Motor neuron (in vitro differentiated cells): ENCODE data around the gene EPB41L2. TPM values are rescaled to one million over a fixed set of nuclear protein-coding genes. Genes with fewer than 3 reads are reported as not detected.
"Not testable (repeated sequence)": the region's sequence is repeated elsewhere in the genome, so short reads cannot be mapped to it uniquely, and the experiment has no call there.

Source experiments
- ATAC-seq, 8 experiments: fragments of 200-7000 bp; cut with Tn5 transposase; replicated peaks in 6 of 8; 2 replicates each; pipeline ENCODE4 v1.8.0; 2021; ENCODE audit warnings: mild to moderate bottlenecking in 8 of 8, moderate library complexity in 8 of 8
- H3K27ac ChIP-seq, 2 donors: fragments of 250-450 bp; sonication (Bioruptor Pico); 2 replicates each; pipeline ENCODE4 v1.9.0; 2021; ENCODE audit warnings: antibody characterized with exemption in 2 of 2, mild to moderate bottlenecking in 2 of 2, moderate library complexity in 1 of 2
- H3K4me1 ChIP-seq, 2 donors: fragments of 250-450 bp; sonication (Bioruptor Pico); replicated peaks in 1 of 2; 2 replicates each; pipeline ENCODE4 v1.6.1; 2021; ENCODE audit warnings: antibody characterized with exemption in 2 of 2, mild to moderate bottlenecking in 2 of 2, moderate library complexity in 1 of 2
- H3K4me3 ChIP-seq, 5 donors: fragments of 250-450 bp; sonication (Bioruptor Pico); 2 replicates each; pipeline ENCODE4 v1.9.0; 2021; ENCODE audit warnings: antibody characterized with exemption in 5 of 5, mild to moderate bottlenecking in 5 of 5, moderate library complexity in 4 of 5
- WGBS, 10 experiments: fragments of 450-650 bp; shearing (Covaris generic); methylation state at CpG; one replicate each; pipeline ENCODE4 v1.0.0; 2022; 5-methylcytosine and 5-hydroxymethylcytosine counted together
- in situ Hi-C, 9 experiments: fragments of 400-800 bp; cut with MboI; loops; one replicate each; pipeline ENCODE4 v1.15.0; 2021; ENCODE audit warnings: low sequenced_read_pairs in 9 of 9, low pct_unique_long_range_greater_than_20kb in 2 of 9; ENCODE audit not compliant: unreplicated experiment in 9 of 9
- total RNA-seq, 8 experiments: library from RNA; unstranded; fragments of 300-600 nt; gene quantifications; 2 replicates each; pipeline versions ENCODE4 v1.2.3 to v1.2.4, GENCODE V29; 2022

The EPB41L2 gene
- total RNA-seq, 8 experiments from 2014 or later, result 17.0 to 135 (median 34.5) TPM

DNA sequence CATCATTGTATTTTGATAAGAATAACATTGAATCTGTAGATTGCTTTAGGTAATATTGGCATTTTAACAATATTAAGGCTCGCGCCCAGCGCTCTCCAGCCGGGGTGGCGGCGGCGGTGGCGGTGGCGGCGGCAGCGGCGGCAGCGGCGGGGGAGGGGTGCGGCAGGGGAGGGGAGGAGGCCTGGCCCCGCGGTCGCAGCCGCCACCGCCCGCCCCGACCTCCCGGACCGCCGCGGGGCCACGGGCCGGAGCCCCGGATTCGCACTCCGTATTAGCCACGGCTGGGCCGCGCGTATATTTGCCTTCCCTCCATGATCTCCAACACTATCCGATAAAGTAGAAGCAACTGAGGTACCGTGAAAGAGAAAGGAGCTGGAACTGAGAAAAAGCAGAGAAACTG, 261.7 kb downstream of the EPB41L2 start:
- 99% methylated on average over 30 of the region's 37 CpGs; no CpG with 5 or more reads in 9 of the 10 experiments for WGBS, 10 experiments
- ATAC-seq, H3K4me1 ChIP-seq, H3K4me3 ChIP-seq, H3K27ac ChIP-seq, in situ Hi-C loops: not testable (repeated sequence)

DNA sequence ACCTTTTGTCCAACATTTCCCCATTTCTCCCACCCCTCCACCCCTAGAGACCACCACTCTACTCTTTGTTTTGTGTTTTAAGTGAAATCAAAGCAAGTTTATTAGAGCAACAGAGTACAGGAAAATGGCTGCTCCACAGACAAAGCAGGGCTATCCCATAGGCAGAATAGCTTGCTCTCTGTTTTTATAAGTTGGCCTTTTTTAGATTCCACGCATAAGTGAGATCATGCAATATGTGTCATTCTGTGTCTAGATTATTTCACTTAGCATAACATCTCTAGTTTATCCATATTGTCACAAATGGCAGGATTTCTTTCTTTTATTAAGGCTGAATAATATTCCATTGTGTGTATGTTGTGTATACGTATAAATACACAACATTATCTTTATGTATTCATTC, 266.0 kb downstream of the EPB41L2 start:
- WGBS, 10 experiments, result 82 to 100% (median 95%) methylated on average over 1 to 2 of the region's 2 CpGs; no CpG with 5 or more reads in 1 of the 10 experiments
- no peaks in the 10 kb centered on the region for H3K4me1 ChIP-seq
- in situ Hi-C loops, result no loop called here
- no peak overlapping the region for H3K4me3 ChIP-seq
- ATAC-seq, result no peak
- H3K27ac ChIP-seq, result no peak overlapping the region

DNA sequence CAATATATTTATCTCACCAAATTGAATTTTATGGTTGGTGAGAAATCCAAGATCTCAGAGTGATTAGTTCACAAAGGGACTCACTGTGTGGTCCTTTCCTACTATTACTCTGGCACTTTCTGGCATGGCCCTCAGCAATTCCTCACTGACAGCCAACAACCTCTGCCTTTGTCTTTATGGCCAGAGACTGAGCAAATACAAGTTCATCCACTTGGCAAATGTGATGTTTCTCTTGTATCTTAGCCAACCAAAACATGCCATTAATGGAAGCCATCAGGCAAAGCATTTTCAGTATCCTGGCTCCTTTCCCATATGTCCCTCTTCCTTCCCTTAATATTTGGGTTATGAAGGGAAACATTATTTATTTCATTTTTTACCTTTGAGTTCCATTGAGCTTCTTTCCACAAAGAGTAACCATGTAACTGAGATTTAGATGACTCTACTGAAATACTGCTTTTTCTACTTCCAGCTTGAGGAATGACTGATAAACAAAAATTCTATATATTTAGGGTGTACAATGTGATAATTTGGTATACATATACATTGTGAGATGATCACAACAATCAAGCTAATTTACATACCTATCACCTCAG, 266.6 kb downstream of the EPB41L2 start:
- no peak overlapping the region for H3K27ac ChIP-seq
- peak in 1 of 8 experiments; percentile 73 for ATAC-seq
- in situ Hi-C loops, result no loop called here
- no peak overlapping the region for H3K4me3 ChIP-seq
- no peaks in the 10 kb centered on the region for H3K4me1 ChIP-seq

DNA sequence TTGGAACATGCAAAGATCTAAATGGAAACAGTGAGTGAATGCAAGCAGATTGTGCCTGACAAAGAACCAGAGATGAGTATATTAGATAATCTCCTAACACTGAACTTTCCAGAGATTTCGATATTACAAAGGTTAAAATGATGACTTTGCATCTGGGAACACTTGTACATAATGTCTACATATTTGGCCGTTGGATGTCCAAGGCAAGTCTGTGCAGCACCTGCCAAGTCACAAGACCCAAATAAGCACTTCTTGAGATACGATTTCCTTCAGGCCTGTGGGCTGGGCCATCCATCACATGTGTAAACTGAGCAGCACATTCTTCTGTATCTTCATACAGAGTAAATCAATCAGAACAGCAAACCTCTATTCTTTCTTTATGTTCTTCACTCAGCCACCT, 268.3 kb downstream of the EPB41L2 start:
- Histone ChIP-seq H3K4me1 (no peaks in the 10 kb centered on the region), H3K27ac (no peak overlapping the region), H3K4me3 (no peak overlapping the region)
- in situ Hi-C loops, result no loop called here
- ATAC-seq, result peak in 4 of 8 experiments; percentile 21 to 92 (median 80)
- 0 to 92% (median 76%) methylated on average over 1 to 3 of the region's 3 CpGs; no CpG with 5 or more reads in 2 of the 10 experiments for WGBS, 10 experiments

- no peak overlapping the region for H3K4me3 ChIP-seq
- no peaks in the 10 kb centered on the region for H3K4me1 ChIP-seq
- in situ Hi-C loops, result no loop called here
- 20 to 100% (median 100%) methylated on average over 1 of the region's 1 CpG; no CpG with 5 or more reads in 5 of the 10 experiments for WGBS, 10 experiments
- ATAC-seq, result peak in 3 of 8 experiments; percentile 48 to 60 (median 55)
- no peak overlapping the region for H3K27ac ChIP-seq
Measured at GRCh38 chr6:130794010-130794697, 268.9 kb downstream of the EPB41L2 start.

Other genes with a start within 250 kb of the EPB41L2 start
- 1 to 10 TPM in 1 of 8 experiments, under 1 TPM in 7; 0.11 to 2.1 (median 0.38) TPM for gene SMLR1, start 235.8 kb downstream of the EPB41L2 start, total RNA-seq
- 10 to 100 TPM in 3 of 8 experiments, 1 to 10 TPM in 5; 2.5 to 18.5 (median 9.2) TPM for gene AKAP7, start 72.2 kb upstream of the EPB41L2 start, total RNA-seq